ENCODE results near the gene RRP7A. TPM values are rescaled to one million over a fixed set of nuclear protein-coding genes. Genes with fewer than 3 reads are reported as not detected.
"Not testable (repeated sequence)": the region's sequence is repeated elsewhere in the genome, so short reads cannot be mapped to it uniquely, and the experiment has no call there.

Gene RRP7A
- total RNA-seq, 1 donor from 2014 or later = 150 TPM

DNA sequence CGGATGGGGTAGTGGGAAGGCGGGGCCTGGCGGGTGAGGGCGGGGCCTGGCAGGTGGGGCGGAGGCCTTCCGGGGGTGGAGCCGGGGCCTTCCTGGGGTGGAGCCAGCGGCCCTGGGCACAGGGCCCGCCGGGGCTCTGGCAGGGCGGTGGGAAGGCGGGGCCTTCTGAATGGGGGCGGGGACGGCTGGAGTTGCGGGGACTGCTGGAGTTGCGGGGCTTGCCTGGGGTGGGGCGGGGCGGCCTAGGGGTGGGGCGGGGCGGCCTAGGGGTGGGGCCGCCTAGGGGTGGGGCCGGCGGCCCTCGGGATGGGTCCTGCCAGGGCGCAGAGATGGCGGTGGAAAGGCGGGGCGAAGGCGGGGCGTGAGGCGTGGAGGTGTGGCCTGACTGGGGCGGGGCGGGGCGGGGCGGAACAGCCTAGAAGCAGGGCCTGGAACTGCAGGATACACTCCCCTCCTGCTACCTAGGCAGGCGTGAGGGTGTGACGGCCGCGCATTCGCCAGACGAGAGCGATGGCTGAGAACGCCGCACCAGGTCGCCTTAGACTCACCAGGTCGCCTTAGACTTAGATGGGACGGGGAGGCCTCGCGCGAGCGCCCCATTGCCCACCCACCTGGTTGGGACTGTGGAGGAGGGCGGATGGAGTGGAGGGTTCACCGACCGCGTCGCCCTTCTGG is 19.3 kb downstream of the RRP7A start:
- Mint-ChIP-seq H3K27ac (peak overlapping the region; percentile 69), H3K4me1 (peaks cover 16% of the 10 kb centered on the region), H3K4me3 (peak overlapping the region; percentile 69), H3K36me3 (ENCODE audit: low read depth) (no peaks in the 10 kb centered on the region), H3K9me3 (no peaks in the 10 kb centered on the region), H3K27me3 (no peaks in the 10 kb centered on the region)
- DNase-seq = peak; percentile 93
- intact Hi-C loops (cut with micrococcal nuclease) = no loop called here

DNA sequence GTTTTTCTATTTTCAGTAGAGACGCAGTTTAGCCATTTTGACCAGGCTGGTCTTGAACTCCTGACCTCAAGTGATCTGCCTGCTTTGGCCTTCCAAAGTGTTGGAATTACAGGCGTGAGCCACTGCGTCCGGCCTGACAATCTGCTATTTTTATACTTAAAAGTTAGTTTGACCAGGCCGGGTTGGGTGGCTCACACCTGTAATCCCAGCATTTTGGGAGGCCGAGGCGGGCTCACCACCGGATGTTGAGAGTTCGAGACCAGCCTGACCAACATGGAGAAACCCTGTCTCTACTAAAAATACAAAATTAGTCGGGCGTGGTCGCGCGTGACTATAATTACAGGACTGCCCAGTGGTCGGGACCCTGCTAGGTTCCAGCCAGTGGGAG is 19.8 kb downstream of the RRP7A start:
- H3K4me3 Mint-ChIP-seq = peak overlapping the region; percentile 56
- H3K36me3 Mint-ChIP-seq (ENCODE audit: low read depth); H3K9me3 Mint-ChIP-seq; DNase-seq; intact Hi-C loops (cut with micrococcal nuclease); H3K27me3 Mint-ChIP-seq: not testable (repeated sequence)
- H3K27ac Mint-ChIP-seq = peak overlapping the region; percentile 69
- peaks cover 16% of the 10 kb centered on the region for H3K4me1 Mint-ChIP-seq

DNA sequence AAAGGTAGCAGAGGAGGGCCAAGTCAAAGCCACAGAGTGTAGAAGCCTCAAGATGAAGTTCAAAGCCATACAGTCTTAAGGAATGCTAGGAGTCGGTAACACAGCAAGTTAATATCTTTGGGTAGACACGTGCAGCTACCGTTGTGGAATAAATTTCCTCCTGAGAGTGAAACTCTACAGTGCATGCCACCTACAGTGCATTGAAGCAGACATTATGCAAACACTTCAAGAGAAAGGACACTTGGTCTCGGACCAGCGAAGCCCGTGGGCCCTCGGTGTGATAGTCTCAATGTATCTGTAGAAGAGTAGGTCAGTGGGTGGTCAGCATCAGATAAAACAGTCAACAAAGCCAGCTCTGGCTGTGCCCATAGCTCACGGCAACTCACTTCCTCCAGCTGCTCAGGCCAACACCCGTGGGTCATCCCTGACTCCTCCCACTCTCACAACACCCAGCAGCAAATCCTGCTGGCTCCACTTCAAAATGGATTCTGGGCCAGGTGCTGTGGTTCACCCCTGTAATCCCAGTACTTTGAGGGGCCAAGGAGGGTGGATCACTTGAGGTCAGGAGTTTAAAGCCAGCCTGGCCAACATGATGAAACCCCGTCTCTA is 24.0 kb downstream of the RRP7A start:
- DNase-seq; H3K27ac Mint-ChIP-seq; H3K36me3 Mint-ChIP-seq (ENCODE audit: low read depth): not testable (repeated sequence)

DNA sequence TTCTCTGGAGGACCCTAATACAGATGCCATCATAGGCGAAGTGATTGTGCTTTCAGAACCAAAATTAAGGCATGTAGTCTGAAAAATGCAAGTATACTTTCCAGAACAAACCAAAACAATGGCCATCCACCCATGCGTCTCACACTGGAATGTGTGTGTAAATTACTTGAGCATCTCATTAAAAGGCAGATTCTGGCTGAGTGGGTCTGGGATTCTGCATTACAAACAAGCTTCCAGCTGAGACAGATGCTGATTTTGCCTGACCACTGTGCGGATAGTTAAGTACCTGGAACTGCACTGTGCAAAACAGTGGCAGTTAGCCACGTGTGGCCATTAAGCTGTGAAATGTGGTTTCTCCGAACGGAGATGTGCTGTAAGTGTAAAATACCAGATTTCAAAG is 26.2 kb downstream of the RRP7A start:
- intact Hi-C loops (cut with micrococcal nuclease) = no loop called here
- no peak for DNase-seq
- Mint-ChIP-seq H3K36me3 (ENCODE audit: low read depth) (no peaks in the 10 kb centered on the region), H3K27ac (no peak overlapping the region), H3K27me3 (peaks cover 3% of the 10 kb centered on the region), H3K4me1 (peaks cover 6% of the 10 kb centered on the region), H3K9me3 (no peaks in the 10 kb centered on the region), H3K4me3 (no peak overlapping the region)

More for the DNA sequence above, 24.0 kb downstream of the RRP7A start:
- H3K4me3 Mint-ChIP-seq; H3K27me3 Mint-ChIP-seq; H3K9me3 Mint-ChIP-seq; intact Hi-C loops (cut with micrococcal nuclease): not testable (repeated sequence)
- H3K4me1 Mint-ChIP-seq = peaks cover 16% of the 10 kb centered on the region

DNA sequence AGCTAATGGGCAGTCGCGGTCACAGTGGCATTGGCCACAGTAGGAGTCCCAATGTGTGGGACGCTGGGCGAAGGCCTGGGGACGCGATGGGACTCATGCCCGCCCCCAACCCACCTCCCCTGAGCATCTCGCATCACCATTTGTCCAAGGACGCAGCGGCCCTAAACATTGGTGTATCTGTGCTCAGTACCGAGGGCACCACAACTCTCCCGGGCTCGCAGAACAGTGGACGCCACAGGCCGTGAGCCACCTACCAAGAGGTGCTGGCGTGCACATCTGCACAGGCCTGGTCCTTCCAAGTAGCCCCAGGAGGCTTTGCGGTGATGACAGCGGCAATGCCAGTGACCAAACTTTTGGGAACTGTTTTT is 27.3 kb downstream of the RRP7A start:
- Mint-ChIP-seq H3K27me3 (peaks cover 3% of the 10 kb centered on the region), H3K4me1 (no peaks in the 10 kb centered on the region), H3K27ac (no peak overlapping the region), H3K4me3 (no peak overlapping the region), H3K9me3 (no peaks in the 10 kb centered on the region), H3K36me3 (ENCODE audit: low read depth) (no peaks in the 10 kb centered on the region)
- intact Hi-C loops (cut with micrococcal nuclease) = no loop called here
- no peak for DNase-seq

DNA sequence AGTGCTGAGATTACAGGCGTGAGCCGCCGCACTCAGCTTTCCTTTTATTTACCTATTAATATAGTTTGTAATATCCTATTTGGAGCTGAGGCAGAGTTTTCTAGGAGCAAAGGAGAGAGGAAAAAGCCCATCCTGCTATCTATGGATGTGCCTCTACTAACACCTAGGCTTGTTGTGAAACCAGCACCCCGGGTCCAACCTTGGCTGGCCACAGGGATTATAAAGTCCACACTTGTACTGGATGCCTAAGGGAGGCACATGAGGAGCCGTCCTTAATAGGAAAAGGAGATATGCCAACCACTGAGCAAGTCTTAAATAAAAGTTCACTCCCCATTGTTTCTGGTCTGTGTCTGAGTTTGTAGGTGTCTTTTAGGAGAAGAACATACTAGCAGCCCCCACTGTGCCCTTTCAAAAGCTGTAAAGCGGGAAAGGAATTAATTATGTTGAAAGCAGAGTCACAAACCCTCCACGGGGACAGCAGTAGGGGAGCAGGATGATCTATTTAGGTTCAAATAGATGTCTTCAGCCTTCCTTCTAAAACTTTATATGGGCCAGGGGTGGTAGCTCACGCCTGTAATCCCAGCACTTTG is 29.3 kb downstream of the RRP7A start:
- H3K4me3 Mint-ChIP-seq = no peak overlapping the region
- H3K36me3 Mint-ChIP-seq (ENCODE audit: low read depth) = no peaks in the 10 kb centered on the region
- DNase-seq = no peak
- intact Hi-C loops (cut with micrococcal nuclease) = no loop called here
- no peak overlapping the region for H3K27ac Mint-ChIP-seq
- no peaks in the 10 kb centered on the region for H3K4me1 Mint-ChIP-seq
- H3K27me3 Mint-ChIP-seq = peaks cover 5% of the 10 kb centered on the region
- no peaks in the 10 kb centered on the region for H3K9me3 Mint-ChIP-seq

DNA sequence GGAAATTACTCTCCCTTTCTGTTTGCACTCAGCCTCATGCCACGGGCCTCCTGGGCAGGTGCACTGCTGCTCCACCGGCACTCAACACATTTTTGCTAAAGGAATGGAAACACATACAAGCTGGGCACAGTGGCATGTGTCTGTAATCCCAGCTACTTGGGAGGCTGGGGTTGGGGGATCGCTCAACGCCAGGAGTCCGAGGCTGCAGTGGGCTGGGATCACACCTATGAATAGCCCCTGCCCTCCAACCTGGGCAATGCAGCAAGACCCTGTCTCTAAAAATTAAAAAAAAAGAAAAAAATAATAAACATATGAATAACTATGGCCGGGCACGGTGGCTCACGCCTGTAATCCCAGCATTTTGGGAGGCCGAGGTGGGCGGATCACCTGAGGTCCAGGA is 30.6 kb downstream of the RRP7A start:
- Mint-ChIP-seq H3K36me3 (ENCODE audit: low read depth) (no peaks in the 10 kb centered on the region), H3K27me3 (peaks cover 1% of the 10 kb centered on the region), H3K4me1 (no peaks in the 10 kb centered on the region), H3K27ac (no peak overlapping the region), H3K9me3 (no peaks in the 10 kb centered on the region), H3K4me3 (no peak overlapping the region)
- intact Hi-C loops (cut with micrococcal nuclease) = no loop called here
- no peak for DNase-seq

DNA sequence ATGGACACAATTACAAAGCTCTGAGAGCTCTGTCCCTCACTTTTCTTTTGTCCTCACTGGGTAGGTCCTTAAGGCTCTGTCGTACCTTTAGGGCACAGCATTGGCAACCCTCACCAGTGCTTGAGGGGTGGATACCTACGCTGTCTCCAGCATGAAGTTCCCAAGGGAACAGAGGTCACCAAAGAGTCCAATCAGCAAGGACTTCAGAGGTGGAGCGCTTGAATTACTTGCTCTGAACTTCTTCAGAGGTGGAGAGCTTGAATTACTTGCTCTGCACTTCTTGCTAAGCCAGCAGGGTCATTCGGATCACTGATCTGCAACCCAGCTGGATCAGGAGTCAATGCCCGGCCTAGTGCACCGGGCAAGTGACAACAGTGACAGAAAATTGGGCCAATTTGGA is 35.1 kb downstream of the RRP7A start:
- Mint-ChIP-seq H3K27ac (no peak overlapping the region), H3K9me3 (no peaks in the 10 kb centered on the region), H3K4me3 (no peak overlapping the region), H3K36me3 (ENCODE audit: low read depth) (no peaks in the 10 kb centered on the region), H3K4me1 (no peaks in the 10 kb centered on the region), H3K27me3 (peaks cover 9% of the 10 kb centered on the region)
- no peak for DNase-seq
- intact Hi-C loops (cut with micrococcal nuclease) = no loop called here

DNA sequence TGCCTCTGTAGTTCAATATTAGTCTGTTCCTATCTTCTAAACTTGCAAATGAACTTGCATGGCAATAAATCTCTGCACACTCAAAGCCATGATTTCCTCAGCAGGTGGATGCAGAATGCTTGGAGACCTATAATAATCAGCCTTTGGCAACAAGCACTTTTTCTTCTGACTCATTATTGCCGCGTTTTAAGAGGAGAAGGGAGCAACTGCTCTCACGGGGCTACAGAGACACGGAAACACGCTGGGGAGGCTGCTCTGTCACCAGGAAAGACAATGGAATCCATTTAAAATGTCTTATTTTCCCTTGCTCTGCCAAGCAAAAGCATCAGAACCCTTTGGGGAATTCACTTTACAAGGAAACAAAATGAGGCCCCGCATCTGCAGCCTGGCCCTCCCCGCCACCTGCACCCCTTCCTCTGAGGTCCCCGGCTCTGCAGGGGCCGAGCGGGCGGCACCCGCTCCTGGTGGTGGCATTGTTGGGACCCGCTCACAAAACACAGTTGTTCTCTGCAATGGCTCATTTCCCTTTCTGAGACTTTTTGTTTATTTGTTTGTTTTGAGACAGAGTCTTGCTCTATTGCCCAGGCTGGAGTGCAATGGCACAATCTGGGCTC is 35.9 kb downstream of the RRP7A start:
- H3K4me1 Mint-ChIP-seq; H3K36me3 Mint-ChIP-seq (ENCODE audit: low read depth); H3K9me3 Mint-ChIP-seq; H3K27ac Mint-ChIP-seq; intact Hi-C loops (cut with micrococcal nuclease); H3K4me3 Mint-ChIP-seq; H3K27me3 Mint-ChIP-seq; DNase-seq: not testable (repeated sequence)

DNA sequence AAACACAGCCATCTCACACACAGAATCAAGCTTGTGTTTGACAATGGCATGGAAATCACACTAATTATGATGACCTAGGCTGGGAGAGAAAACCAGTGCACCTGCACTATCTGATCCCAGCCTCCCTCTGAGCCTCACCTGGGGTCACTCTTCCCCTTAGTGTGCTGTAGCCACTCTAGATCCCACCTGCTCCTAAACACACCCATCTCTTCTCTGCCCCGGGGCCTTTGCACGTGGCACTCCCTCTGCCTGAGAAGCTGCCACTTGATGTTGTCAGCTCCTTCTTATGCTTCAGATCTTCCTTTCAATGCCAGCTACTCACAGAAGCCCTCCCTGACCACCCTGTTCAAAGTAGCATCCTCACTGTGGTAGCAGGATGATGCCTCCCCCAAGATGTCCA is 44.5 kb downstream of the RRP7A start:
- no peaks in the 10 kb centered on the region for H3K9me3 Mint-ChIP-seq
- DNase-seq = no peak
- H3K36me3 Mint-ChIP-seq (ENCODE audit: low read depth) = no peaks in the 10 kb centered on the region
- intact Hi-C loops (cut with micrococcal nuclease) = no loop called here
- no peak overlapping the region for H3K27ac Mint-ChIP-seq
- peaks cover 23% of the 10 kb centered on the region for H3K27me3 Mint-ChIP-seq
- peaks cover 8% of the 10 kb centered on the region for H3K4me1 Mint-ChIP-seq
- no peak overlapping the region for H3K4me3 Mint-ChIP-seq

DNA sequence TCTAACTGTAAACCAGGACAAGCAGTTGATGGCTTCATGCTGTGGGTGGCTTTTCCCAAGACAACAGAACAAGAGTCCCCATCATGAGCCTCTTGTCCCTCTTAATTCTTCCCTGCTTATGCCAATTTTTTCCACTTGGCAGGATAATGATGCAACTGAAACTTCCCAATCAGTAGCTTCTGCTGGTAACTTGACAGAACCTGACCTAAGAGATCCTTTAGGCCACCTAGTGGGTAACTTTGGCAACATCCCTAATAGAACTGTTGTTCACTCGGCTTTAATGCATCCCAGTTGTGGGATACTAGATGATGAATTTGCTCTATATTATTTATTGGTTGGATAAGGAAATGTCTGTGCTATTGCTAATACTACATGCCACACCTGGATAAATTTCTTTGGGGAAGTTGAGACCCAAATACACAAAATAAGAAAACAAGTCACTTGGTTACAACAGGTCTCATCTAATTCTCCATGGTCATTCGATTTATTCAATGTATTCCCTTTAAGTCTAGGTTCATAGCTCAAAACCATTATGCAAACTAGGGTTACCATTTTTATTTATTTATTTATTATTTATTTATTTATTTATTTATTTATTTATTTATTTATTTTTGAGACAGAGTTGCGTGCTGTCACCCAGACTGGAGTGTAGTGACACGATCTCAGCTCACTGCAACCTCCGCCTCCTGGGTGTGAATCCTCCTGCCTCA is 46.0 kb downstream of the RRP7A start:
- no peak overlapping the region for H3K4me3 Mint-ChIP-seq
- no peak overlapping the region for H3K27ac Mint-ChIP-seq
- DNase-seq = peak; percentile 75
- peaks cover 29% of the 10 kb centered on the region for H3K27me3 Mint-ChIP-seq
- no peaks in the 10 kb centered on the region for H3K9me3 Mint-ChIP-seq
- no peaks in the 10 kb centered on the region for H3K36me3 Mint-ChIP-seq (ENCODE audit: low read depth)
- intact Hi-C loops (cut with micrococcal nuclease) = no loop called here
- peaks cover 7% of the 10 kb centered on the region for H3K4me1 Mint-ChIP-seq

DNA sequence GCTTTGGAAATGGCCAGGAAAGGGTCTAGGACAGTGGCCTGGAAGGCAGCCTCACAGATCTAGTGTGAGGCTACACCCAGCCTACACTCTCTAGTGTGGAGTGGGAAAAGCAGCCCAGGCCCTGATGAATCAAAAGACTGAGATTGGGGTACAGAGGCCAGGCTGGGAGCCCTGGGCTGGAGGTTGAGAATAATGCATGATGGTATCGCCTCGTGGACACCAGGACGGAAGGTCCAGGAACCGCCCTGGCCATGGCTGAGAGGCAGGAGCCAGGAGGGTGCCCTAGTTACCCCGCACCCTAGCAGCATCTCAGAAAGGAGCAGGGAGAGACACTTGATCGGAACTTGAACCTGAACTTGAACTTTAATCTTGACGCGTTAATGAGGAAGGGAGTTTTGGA is 46.9 kb downstream of the RRP7A start:
- Mint-ChIP-seq H3K4me1 (no peaks in the 10 kb centered on the region), H3K27me3 (peaks cover 37% of the 10 kb centered on the region), H3K27ac (no peak overlapping the region), H3K9me3 (no peaks in the 10 kb centered on the region), H3K36me3 (ENCODE audit: low read depth) (no peaks in the 10 kb centered on the region), H3K4me3 (no peak overlapping the region)
- intact Hi-C loops (cut with micrococcal nuclease) = no loop called here
- no peak for DNase-seq

DNA sequence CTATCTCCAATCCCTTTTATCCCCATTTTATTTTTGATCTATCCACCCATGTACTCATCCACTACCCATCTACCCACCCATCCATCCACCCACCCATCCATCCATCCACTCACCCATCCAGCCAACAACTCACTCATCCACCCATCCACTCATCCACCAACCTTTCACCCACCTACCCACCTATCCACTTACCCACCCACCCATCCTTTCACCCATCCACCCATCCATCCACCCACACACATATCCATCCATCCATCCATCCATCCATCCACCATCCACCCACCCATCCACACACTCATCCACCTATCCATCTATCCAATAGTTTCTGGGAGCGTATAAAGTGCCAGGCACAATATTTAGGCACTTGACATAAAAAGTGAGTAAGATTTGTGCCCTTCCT is 48.2 kb downstream of the RRP7A start:
- Mint-ChIP-seq H3K27me3 (peaks cover 39% of the 10 kb centered on the region), H3K27ac (no peak overlapping the region), H3K4me1 (no peaks in the 10 kb centered on the region), H3K9me3 (no peaks in the 10 kb centered on the region), H3K36me3 (ENCODE audit: low read depth) (no peaks in the 10 kb centered on the region), H3K4me3 (no peak overlapping the region)
- intact Hi-C loops (cut with micrococcal nuclease) = no loop called here
- DNase-seq = no peak
